H7 (cell line): ENCODE measurements around the gene DGKI. TPM values are rescaled to one million over a fixed set of nuclear protein-coding genes. Genes with fewer than 3 reads are reported as not detected.

Experiments used
- DNase-seq: peaks from one replicate; pipeline ENCODE4 v3.0.0; 2012
- H3K27me3 ChIP-seq: 2 replicates; pipeline ENCODE4 v1.6.0; 2011; ENCODE audit warnings: mild to moderate bottlenecking, low read length; ENCODE audit not compliant: control insufficient read depth, insufficient read depth
- H3K36me3 ChIP-seq: replicated peaks from 2 replicates; pipeline ENCODE4 v1.5.1; 2011; ENCODE audit warnings: low read length; ENCODE audit not compliant: control insufficient read depth, insufficient read depth
- H3K4me3 ChIP-seq: 2 replicates; pipeline ENCODE4 v1.5.1; 2011; ENCODE audit warnings: low read depth, mild to moderate bottlenecking, control low read depth, low read length, moderate library complexity; ENCODE audit not compliant: insufficient read depth
- total RNA-seq: library from RNA; depleted of rRNA; stranded (reverse); fragments of >200 nt; shearing (Covaris generic); gene quantifications from 2 replicates; pipeline ENCODE4 v1.2.3, GENCODE V29; 2014

DGKI gene
- total RNA-seq, 1 experiment from 2014 or later, result 0.14 TPM

- DNase-seq, result no peak
- H3K36me3 ChIP-seq, result no peaks in the 10 kb centered on the region
Measured at GRCh38 chr7:137480824-137481365, 365.9 kb downstream of the DGKI start.

GRCh38 chr7:137480401-137480800 is 366.4 kb downstream of the DGKI start:
- Histone ChIP-seq H3K27me3 (no peaks in the 10 kb centered on the region), H3K36me3 (no peaks in the 10 kb centered on the region), H3K4me3 (no peak overlapping the region)
- no peak for DNase-seq

More at GRCh38 chr7:137480824-137481365, 365.9 kb downstream of the DGKI start:
- no peaks in the 10 kb centered on the region for H3K27me3 ChIP-seq
- no peak overlapping the region for H3K4me3 ChIP-seq

- Histone ChIP-seq H3K4me3 (no peak overlapping the region), H3K27me3 (no peaks in the 10 kb centered on the region), H3K36me3 (no peaks in the 10 kb centered on the region)
- no peak for DNase-seq
Measured at GRCh38 chr7:137476937-137477336, 369.8 kb downstream of the DGKI start.

- Histone ChIP-seq H3K36me3 (no peaks in the 10 kb centered on the region), H3K27me3 (no peaks in the 10 kb centered on the region), H3K4me3 (no peak overlapping the region)
- no peak for DNase-seq
Measured at GRCh38 chr7:137475966-137476365, 370.8 kb downstream of the DGKI start.

- H3K36me3 ChIP-seq, result no peaks in the 10 kb centered on the region
- no peak for DNase-seq
- H3K4me3 ChIP-seq, result no peak overlapping the region
- H3K27me3 ChIP-seq, result no peaks in the 10 kb centered on the region
Measured at GRCh38 chr7:137474540-137475026, 372.2 kb downstream of the DGKI start.

GRCh38 chr7:137471128-137471527 is 375.6 kb downstream of the DGKI start:
- no peak for DNase-seq
- Histone ChIP-seq H3K36me3 (no peaks in the 10 kb centered on the region), H3K27me3 (no peaks in the 10 kb centered on the region), H3K4me3 (no peak overlapping the region)

- Histone ChIP-seq H3K27me3 (no peaks in the 10 kb centered on the region), H3K36me3 (no peaks in the 10 kb centered on the region), H3K4me3 (no peak overlapping the region)
- no peak for DNase-seq
Measured at GRCh38 chr7:137469858-137470257, 376.9 kb downstream of the DGKI start.

GRCh38 chr7:137469191-137469811 is 377.5 kb downstream of the DGKI start:
- H3K4me3 ChIP-seq, result no peak overlapping the region
- H3K27me3 ChIP-seq, result no peaks in the 10 kb centered on the region
- DNase-seq, result no peak
- H3K36me3 ChIP-seq, result no peaks in the 10 kb centered on the region

- DNase-seq, result no peak
- no peaks in the 10 kb centered on the region for H3K36me3 ChIP-seq
Measured at GRCh38 chr7:137462847-137463246, 383.9 kb downstream of the DGKI start.

GRCh38 chr7:137462074-137462715 is 384.6 kb downstream of the DGKI start:
- DNase-seq, result no peak
- no peak overlapping the region for H3K4me3 ChIP-seq
- H3K36me3 ChIP-seq, result no peaks in the 10 kb centered on the region
- H3K27me3 ChIP-seq, result no peaks in the 10 kb centered on the region

More at GRCh38 chr7:137462847-137463246, 383.9 kb downstream of the DGKI start:
- Histone ChIP-seq H3K27me3 (no peaks in the 10 kb centered on the region), H3K4me3 (no peak overlapping the region)

- Histone ChIP-seq H3K36me3 (no peaks in the 10 kb centered on the region), H3K27me3 (no peaks in the 10 kb centered on the region), H3K4me3 (no peak overlapping the region)
- DNase-seq, result no peak
Measured at GRCh38 chr7:137458399-137458798, 388.4 kb downstream of the DGKI start.

- Histone ChIP-seq H3K27me3 (no peaks in the 10 kb centered on the region), H3K36me3 (no peaks in the 10 kb centered on the region), H3K4me3 (no peak overlapping the region)
- DNase-seq, result no peak
Measured at GRCh38 chr7:137454767-137455166, 392.0 kb downstream of the DGKI start.

GRCh38 chr7:137454246-137454724 is 392.5 kb downstream of the DGKI start:
- DNase-seq, result peak; percentile 31
- Histone ChIP-seq H3K27me3 (no peaks in the 10 kb centered on the region), H3K36me3 (no peaks in the 10 kb centered on the region), H3K4me3 (no peak overlapping the region)

- DNase-seq, result no peak
- no peak overlapping the region for H3K4me3 ChIP-seq
- H3K27me3 ChIP-seq, result no peaks in the 10 kb centered on the region
- H3K36me3 ChIP-seq, result no peaks in the 10 kb centered on the region
Measured at GRCh38 chr7:137453356-137453755, 393.4 kb downstream of the DGKI start.

GRCh38 chr7:137449016-137449415 is 397.8 kb downstream of the DGKI start:
- DNase-seq, result no peak
- H3K27me3 ChIP-seq, result no peaks in the 10 kb centered on the region
- no peak overlapping the region for H3K4me3 ChIP-seq
- no peaks in the 10 kb centered on the region for H3K36me3 ChIP-seq
